AG10803 (cell line): Measurements from ENCODE around the gene PCDH9.

ENCODE experiments used
- DNase-seq: peaks from one replicate; pipeline ENCODE4 v3.0.0; 2010; ENCODE audit warnings: low read depth
- H3K4me3 ChIP-seq: 2 replicates; pipeline ENCODE4 v1.5.1; 2011; ENCODE audit warnings: mild to moderate bottlenecking, low read length, control low read depth
- TF ChIP-seq, protein P1 (sequence below): conservative IDR thresholded peaks from 2 replicates; pipeline ENCODE4 v1.5.1; 2011; ENCODE audit warnings: mild to moderate bottlenecking, low read length, control low read depth, inconsistent platforms

PCDH9 gene

GRCh38 chr13:67017276-67017675 lies 212.9 kb downstream of the PCDH9 start:
- TF ChIP-seq, protein P1, sequence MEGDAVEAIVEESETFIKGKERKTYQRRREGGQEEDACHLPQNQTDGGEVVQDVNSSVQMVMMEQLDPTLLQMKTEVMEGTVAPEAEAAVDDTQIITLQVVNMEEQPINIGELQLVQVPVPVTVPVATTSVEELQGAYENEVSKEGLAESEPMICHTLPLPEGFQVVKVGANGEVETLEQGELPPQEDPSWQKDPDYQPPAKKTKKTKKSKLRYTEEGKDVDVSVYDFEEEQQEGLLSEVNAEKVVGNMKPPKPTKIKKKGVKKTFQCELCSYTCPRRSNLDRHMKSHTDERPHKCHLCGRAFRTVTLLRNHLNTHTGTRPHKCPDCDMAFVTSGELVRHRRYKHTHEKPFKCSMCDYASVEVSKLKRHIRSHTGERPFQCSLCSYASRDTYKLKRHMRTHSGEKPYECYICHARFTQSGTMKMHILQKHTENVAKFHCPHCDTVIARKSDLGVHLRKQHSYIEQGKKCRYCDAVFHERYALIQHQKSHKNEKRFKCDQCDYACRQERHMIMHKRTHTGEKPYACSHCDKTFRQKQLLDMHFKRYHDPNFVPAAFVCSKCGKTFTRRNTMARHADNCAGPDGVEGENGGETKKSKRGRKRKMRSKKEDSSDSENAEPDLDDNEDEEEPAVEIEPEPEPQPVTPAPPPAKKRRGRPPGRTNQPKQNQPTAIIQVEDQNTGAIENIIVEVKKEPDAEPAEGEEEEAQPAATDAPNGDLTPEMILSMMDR, result no peak
- no peak overlapping the region for H3K4me3 ChIP-seq
- DNase-seq, result no peak

DNA sequence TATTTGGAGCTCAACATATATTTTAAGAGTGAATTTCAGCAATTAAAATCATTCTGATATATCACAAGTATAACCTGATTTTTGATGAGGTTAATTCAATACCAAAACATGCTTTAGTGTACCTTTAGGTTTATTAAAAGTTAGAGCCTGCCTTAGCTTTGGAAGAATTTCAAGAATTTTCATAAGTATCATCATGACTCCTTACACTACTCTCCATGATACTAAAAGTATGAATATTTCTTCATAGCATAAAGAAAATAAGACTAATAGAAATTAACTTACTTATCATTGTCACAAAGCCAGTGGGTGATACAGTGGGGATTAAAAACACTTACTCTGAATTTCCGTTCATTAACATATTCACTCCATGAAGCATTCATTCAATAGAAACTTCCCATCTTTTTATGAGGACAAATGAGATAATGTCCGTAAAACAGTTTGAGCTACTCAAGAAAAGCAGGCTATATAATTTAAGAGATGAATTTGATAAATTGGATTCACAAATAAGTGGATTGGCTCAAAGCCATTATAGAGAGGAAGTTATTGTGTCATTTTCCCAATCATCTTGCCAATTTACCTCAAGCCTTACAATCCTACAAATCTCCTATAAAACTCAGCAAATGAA lies 214.0 kb downstream of the PCDH9 start:
- TF ChIP-seq, protein P1, result no peak
- no peak for DNase-seq
- no peak overlapping the region for H3K4me3 ChIP-seq

- TF ChIP-seq, protein P1, result no peak
- H3K4me3 ChIP-seq, result no peak overlapping the region
- DNase-seq, result no peak
These were observed 215.7 kb downstream of the PCDH9 start for GRCh38 chr13:67014399-67014798.

GRCh38 chr13:67013709-67014108 lies 216.4 kb downstream of the PCDH9 start:
- TF ChIP-seq, protein P1, result no peak
- DNase-seq, result no peak
- no peak overlapping the region for H3K4me3 ChIP-seq

- H3K4me3 ChIP-seq, result no peak overlapping the region
- TF ChIP-seq, protein P1, result no peak
- no peak for DNase-seq
These were observed 222.0 kb downstream of the PCDH9 start for GRCh38 chr13:67008075-67008668.

DNA sequence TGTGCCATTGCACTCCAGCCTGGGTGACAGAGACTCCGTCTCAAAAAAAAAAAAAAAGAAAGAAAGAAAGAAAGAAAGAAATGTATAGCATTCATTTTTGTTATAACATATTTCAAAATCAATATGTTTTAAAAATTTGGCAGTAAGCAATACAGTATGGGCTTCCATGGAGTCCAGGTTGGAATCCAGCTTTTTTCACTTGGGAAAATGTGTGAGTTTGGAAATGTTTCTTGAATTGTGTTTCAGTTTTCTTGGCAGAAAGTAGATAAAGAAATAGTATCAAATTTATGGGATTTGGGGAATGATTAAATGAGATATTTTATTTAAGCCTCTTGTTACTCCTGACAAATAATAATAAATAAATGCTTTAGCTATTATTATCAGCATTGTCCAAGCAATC lies 225.6 kb downstream of the PCDH9 start:
- H3K4me3 ChIP-seq, result no peak overlapping the region
- TF ChIP-seq, protein P1, result no peak
- DNase-seq, result no peak

DNA sequence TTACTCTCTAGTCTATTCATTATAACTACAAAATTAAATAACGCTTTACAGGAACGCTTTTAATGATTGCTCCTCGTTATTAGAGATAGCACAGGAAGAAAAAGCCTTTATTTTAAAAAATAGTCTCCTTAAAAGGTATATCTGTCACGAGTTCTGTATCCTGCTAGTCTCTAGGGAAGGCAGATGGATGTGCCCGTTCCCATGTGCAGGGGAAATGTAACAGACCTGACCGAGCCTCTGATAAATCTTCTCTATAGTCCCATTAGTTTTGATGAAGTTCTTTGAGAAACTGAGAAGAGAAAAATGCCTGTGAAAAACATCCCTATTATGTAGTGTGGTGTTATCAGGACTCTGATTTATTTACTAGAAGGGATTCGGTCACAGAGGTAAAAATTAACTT lies 226.4 kb downstream of the PCDH9 start:
- no peak overlapping the region for H3K4me3 ChIP-seq
- TF ChIP-seq, protein P1, result no peak
- no peak for DNase-seq
